ENCODE measurements around the gene LRRTM4. TPM values are rescaled to one million over a fixed set of nuclear protein-coding genes. Genes with fewer than 3 reads are reported as not detected.

Gene LRRTM4
- total and polyA plus RNA-seq, 2 experiments from 2014 or later = 0.44 to 6.5 TPM

DNA sequence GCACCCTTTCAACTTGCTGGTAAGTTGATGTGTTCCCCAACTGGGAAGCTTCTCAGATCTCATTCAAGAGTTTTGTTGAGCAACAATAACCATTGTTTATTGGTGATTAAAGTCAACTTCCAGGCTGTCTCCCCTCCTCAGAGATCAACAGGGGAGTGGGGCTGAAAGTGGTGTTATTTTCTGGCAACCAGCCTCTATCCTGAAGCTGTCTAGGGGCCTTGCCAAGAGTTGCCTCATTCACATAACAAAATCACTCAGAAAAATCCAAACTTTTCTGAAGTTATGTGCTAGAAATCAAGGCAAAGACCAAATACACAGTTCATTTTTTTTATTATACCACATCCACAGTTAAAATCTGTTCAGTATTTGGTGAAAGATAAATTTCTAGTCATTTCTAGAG, 788.4 kb downstream of the LRRTM4 start:
- TF ChIP-seq EZH2phosphoT487 (IDR thresholded peaks at IDR 0.05; ENCODE audit: low read depth, severe bottlenecking, unreplicated experiment) = no peak
- TF ChIP-seq EZH2 (IDR thresholded peaks at IDR 0.05; ENCODE audit: borderline replicate concordance) = no peak
- TF ChIP-seq, protein P1, sequence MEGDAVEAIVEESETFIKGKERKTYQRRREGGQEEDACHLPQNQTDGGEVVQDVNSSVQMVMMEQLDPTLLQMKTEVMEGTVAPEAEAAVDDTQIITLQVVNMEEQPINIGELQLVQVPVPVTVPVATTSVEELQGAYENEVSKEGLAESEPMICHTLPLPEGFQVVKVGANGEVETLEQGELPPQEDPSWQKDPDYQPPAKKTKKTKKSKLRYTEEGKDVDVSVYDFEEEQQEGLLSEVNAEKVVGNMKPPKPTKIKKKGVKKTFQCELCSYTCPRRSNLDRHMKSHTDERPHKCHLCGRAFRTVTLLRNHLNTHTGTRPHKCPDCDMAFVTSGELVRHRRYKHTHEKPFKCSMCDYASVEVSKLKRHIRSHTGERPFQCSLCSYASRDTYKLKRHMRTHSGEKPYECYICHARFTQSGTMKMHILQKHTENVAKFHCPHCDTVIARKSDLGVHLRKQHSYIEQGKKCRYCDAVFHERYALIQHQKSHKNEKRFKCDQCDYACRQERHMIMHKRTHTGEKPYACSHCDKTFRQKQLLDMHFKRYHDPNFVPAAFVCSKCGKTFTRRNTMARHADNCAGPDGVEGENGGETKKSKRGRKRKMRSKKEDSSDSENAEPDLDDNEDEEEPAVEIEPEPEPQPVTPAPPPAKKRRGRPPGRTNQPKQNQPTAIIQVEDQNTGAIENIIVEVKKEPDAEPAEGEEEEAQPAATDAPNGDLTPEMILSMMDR (IDR thresholded peaks at IDR 0.05; ENCODE audit: poor library complexity) = no peak
- no peaks in the 10 kb centered on the region for H3K4me1 ChIP-seq (ENCODE audit: insufficient read depth)
- H3K4me3 ChIP-seq = no peak overlapping the region
- H3K9me3 ChIP-seq (ENCODE audit: low read depth) = no peaks in the 10 kb centered on the region
- no peaks in the 10 kb centered on the region for H3K9me2 ChIP-seq (replicated peaks; ENCODE audit: insufficient read depth)
- no peaks in the 10 kb centered on the region for H3K79me2 ChIP-seq
- no peak overlapping the region for H3K27ac ChIP-seq
- no peak overlapping the region for H3K4me2 ChIP-seq
- H3K27me3 ChIP-seq = no peaks in the 10 kb centered on the region
- no peaks in the 10 kb centered on the region for H4K20me1 ChIP-seq (ENCODE audit: insufficient read depth, poor library complexity, severe bottlenecking)
- no peak overlapping the region for H2AFZ ChIP-seq
- DNase-seq (ENCODE audit: low spot score) = no peak
- H3K36me3 ChIP-seq (replicated peaks; ENCODE audit: insufficient read depth, low read depth) = no peaks in the 10 kb centered on the region

DNA sequence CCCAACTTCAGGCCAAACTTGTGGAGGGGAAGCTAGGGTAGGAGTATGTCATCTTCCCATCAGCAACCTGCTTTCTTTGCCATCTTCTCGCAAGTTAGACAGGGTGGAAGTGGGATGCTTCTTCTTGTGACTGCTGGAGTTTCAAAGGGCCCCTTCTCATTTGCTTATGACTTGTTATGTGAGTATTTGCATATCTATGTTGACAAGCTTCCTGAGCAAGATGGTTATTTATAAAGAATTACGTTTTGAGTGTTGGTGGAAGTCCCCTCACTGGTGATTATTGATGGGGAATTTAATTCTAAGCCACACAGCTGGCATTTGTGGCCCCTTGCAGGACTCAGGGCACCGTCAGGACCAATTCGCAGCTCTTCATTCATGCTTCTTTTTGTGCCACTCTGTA, 791.0 kb downstream of the LRRTM4 start:
- WGBS (ENCODE audit: low lambda C conversion rate, missing lambda C conversion rate) = 93% methylated on average over 4 of the region's 4 CpGs
- no peaks in the 10 kb centered on the region for H4K20me1 ChIP-seq (ENCODE audit: insufficient read depth, poor library complexity, severe bottlenecking)
- no peak overlapping the region for H2AFZ ChIP-seq
- no peak overlapping the region for H3K27ac ChIP-seq
- no peaks in the 10 kb centered on the region for H3K9me2 ChIP-seq (replicated peaks; ENCODE audit: insufficient read depth)
- no peaks in the 10 kb centered on the region for H3K9me3 ChIP-seq (ENCODE audit: low read depth)
- no peaks in the 10 kb centered on the region for H3K79me2 ChIP-seq
- DNase-seq (ENCODE audit: low spot score) = no peak
- TF ChIP-seq EZH2phosphoT487 (IDR thresholded peaks at IDR 0.05; ENCODE audit: low read depth, severe bottlenecking, unreplicated experiment) (no peak), EZH2 (IDR thresholded peaks at IDR 0.05; ENCODE audit: borderline replicate concordance) (no peak)
- TF ChIP-seq, protein P1 (IDR thresholded peaks at IDR 0.05; ENCODE audit: poor library complexity) = no peak
- H3K4me2 ChIP-seq = no peak overlapping the region
- no peak overlapping the region for H3K4me3 ChIP-seq
- H3K36me3 ChIP-seq (replicated peaks; ENCODE audit: insufficient read depth, low read depth) = no peaks in the 10 kb centered on the region
- H3K4me1 ChIP-seq (ENCODE audit: insufficient read depth) = no peaks in the 10 kb centered on the region
- H3K27me3 ChIP-seq = no peaks in the 10 kb centered on the region

- Histone ChIP-seq H3K27me3 (no peaks in the 10 kb centered on the region), H3K4me2 (no peak overlapping the region), H3K9me3 (ENCODE audit: low read depth) (no peaks in the 10 kb centered on the region), H3K9me2 (replicated peaks; ENCODE audit: insufficient read depth) (no peaks in the 10 kb centered on the region), H3K4me1 (ENCODE audit: insufficient read depth) (no peaks in the 10 kb centered on the region), H3K36me3 (replicated peaks; ENCODE audit: insufficient read depth, low read depth) (no peaks in the 10 kb centered on the region), H3K4me3 (no peak overlapping the region), H3K27ac (no peak overlapping the region), H2AFZ (no peak overlapping the region), H3K79me2 (no peaks in the 10 kb centered on the region), H4K20me1 (ENCODE audit: insufficient read depth, poor library complexity, severe bottlenecking) (no peaks in the 10 kb centered on the region)
- whole genome bisulfite sequencing (ENCODE audit: low lambda C conversion rate, missing lambda C conversion rate) = 75% methylated on average over 4 of the region's 4 CpGs
- DNase-seq (ENCODE audit: low spot score) = no peak
- TF ChIP-seq, protein P1 (IDR thresholded peaks at IDR 0.05; ENCODE audit: poor library complexity) = no peak
- no peak for TF ChIP-seq EZH2phosphoT487 (IDR thresholded peaks at IDR 0.05; ENCODE audit: low read depth, severe bottlenecking, unreplicated experiment)
- TF ChIP-seq EZH2 (IDR thresholded peaks at IDR 0.05; ENCODE audit: borderline replicate concordance) = no peak
These were observed 792.2 kb downstream of the LRRTM4 start for GRCh38 chr2:76730021-76730420.

GRCh38 chr2:76721226-76721625, 801.0 kb downstream of the LRRTM4 start:
- Histone ChIP-seq H3K27ac (no peak overlapping the region), H3K4me1 (ENCODE audit: insufficient read depth) (no peaks in the 10 kb centered on the region), H3K4me3 (no peak overlapping the region), H3K9me3 (ENCODE audit: low read depth) (no peaks in the 10 kb centered on the region), H3K27me3 (no peaks in the 10 kb centered on the region), H4K20me1 (ENCODE audit: insufficient read depth, poor library complexity, severe bottlenecking) (no peaks in the 10 kb centered on the region), H3K9me2 (replicated peaks; ENCODE audit: insufficient read depth) (no peaks in the 10 kb centered on the region), H3K4me2 (no peak overlapping the region), H3K79me2 (no peaks in the 10 kb centered on the region), H2AFZ (no peak overlapping the region), H3K36me3 (replicated peaks; ENCODE audit: insufficient read depth, low read depth) (no peaks in the 10 kb centered on the region)
- 82% methylated on average over 3 of the region's 3 CpGs for WGBS (ENCODE audit: low lambda C conversion rate, missing lambda C conversion rate)
- DNase-seq (ENCODE audit: low spot score) = no peak
- TF ChIP-seq, protein P1 (IDR thresholded peaks at IDR 0.05; ENCODE audit: poor library complexity) = no peak
- TF ChIP-seq EZH2 (IDR thresholded peaks at IDR 0.05; ENCODE audit: borderline replicate concordance) (no peak), EZH2phosphoT487 (IDR thresholded peaks at IDR 0.05; ENCODE audit: low read depth, severe bottlenecking, unreplicated experiment) (no peak)

All from hepatocyte (in vitro differentiated cells).